Measurements from ENCODE around the gene ZNF438. TPM values are rescaled to one million over a fixed set of nuclear protein-coding genes. Genes with fewer than 3 reads are reported as not detected.

ZNF438 gene
- total and polyA plus RNA-seq, 10 of the 15 experiments (the other 5 are each of a cell fraction or from before 2014, with no cell fraction given), result 0.93 to 5.2 (median 1.9) TPM

GRCh38 chr10:30990351-30990750 lies 41.3 kb downstream of the ZNF438 start:
- H3K27ac ChIP-seq (ENCODE audit: control insufficient read depth, insufficient read depth), result no peak overlapping the region
- SMC1A ChIA-PET (ENCODE audit: uncharacterized antibody, unreplicated experiment), result interaction anchor here (1.3 kb wide), 1 partner anchor 15 kb away, joined by 3 read pairs; no protein-coding TSS in a partner anchor
- no peak overlapping the region for H3K4me3 ChIP-seq
- no peak overlapping the region for H3K4me2 ChIP-seq (ENCODE audit: control insufficient read depth, insufficient read depth)
- CTCF ChIA-PET, result interaction anchor here (0.6 kb wide), 1 partner anchor 103 kb away, joined by 3 read pairs; no protein-coding TSS in a partner anchor
- in situ Hi-C loops (cut with MboI) (no loop called here), intact Hi-C loops (cut with micrococcal nuclease; ENCODE audit: unreplicated experiment) (no loop called here)
- no peaks in the 10 kb centered on the region for H3K27me3 ChIP-seq (replicated peaks in 1 of 2; ENCODE audit: control insufficient read depth in 2 of 2, insufficient read depth in 2 of 2, low read length in 1 of 2)
- no peaks in the 10 kb centered on the region for H4K20me1 ChIP-seq (ENCODE audit: control insufficient read depth, insufficient read depth)
- TF ChIP-seq HCFC1 (IDR thresholded peaks at IDR 0.05; ENCODE audit: low read length) (no peak), PAX8 (IDR thresholded peaks at IDR 0.05) (no peak), CHD2 (IDR thresholded peaks at IDR 0.05; ENCODE audit: borderline replicate concordance, low read depth, low read length) (no peak), RELA (IDR thresholded peaks at IDR 0.05; ENCODE audit: borderline replicate concordance, partially characterized antibody) (no peak), ZNF384 (IDR thresholded peaks at IDR 0.05; ENCODE audit: borderline replicate concordance, low read depth, low read length) (no peak)
- 53% methylated on average over 2 of the region's 2 CpGs for WGBS (ENCODE audit: insufficient coverage, insufficient replicate concordance, low lambda C conversion rate, missing lambda C conversion rate)
- no peak for ATAC-seq
- peaks cover 0 to 4% of the 10 kb centered on the region in 2 experiments; a peak in 1 of 4 replicates for H3K36me3 ChIP-seq (ENCODE audit: control insufficient read depth in 2 of 2, insufficient read depth in 2 of 2, low read length in 1 of 2)
- RAD21 ChIA-PET (ENCODE audit: unreplicated experiment), result no interaction called here
- POLR2A ChIA-PET, result no interaction called here
- no peak overlapping the region for H3K9ac ChIP-seq (ENCODE audit: control insufficient read depth, insufficient read depth, low read length)
- no peak for FAIRE-seq
- peaks cover 5% of the 10 kb centered on the region for H3K9me3 ChIP-seq (replicated peaks; ENCODE audit: control insufficient read depth, insufficient read depth, low read length)
- no peaks in the 10 kb centered on the region for H3K79me2 ChIP-seq (ENCODE audit: control insufficient read depth, insufficient read depth, low read length)
- no peaks in the 10 kb centered on the region for H3K4me1 ChIP-seq (ENCODE audit: control insufficient read depth, insufficient read depth, low read length)
- no TSS peak for BruUV-seq (replicated peaks)
- DNase-seq (ENCODE audit: low read depth, low spot score), result no peak
- no peak overlapping the region for H2AFZ ChIP-seq (ENCODE audit: control insufficient read depth, low read depth, low read length)

GRCh38 chr10:30988831-30989435 lies 42.7 kb downstream of the ZNF438 start:
- H3K9ac ChIP-seq (ENCODE audit: control insufficient read depth, insufficient read depth, low read length), result no peak overlapping the region
- no peaks in the 10 kb centered on the region for H3K79me2 ChIP-seq (ENCODE audit: control insufficient read depth, insufficient read depth, low read length)
- intact Hi-C loops (cut with micrococcal nuclease; ENCODE audit: unreplicated experiment), result no loop called here
- RAD21 ChIA-PET (ENCODE audit: unreplicated experiment), result no interaction called here
- H3K4me2 ChIP-seq (ENCODE audit: control insufficient read depth, insufficient read depth), result no peak overlapping the region
- H3K4me3 ChIP-seq, result no peak overlapping the region
- CTCF ChIA-PET, result interaction anchor here (0.6 to 1.4 kb wide), 2 partner anchors 9 to 149 kb away, joined by 3 to 6 read pairs; no protein-coding TSS in a partner anchor
- TF ChIP-seq BACH1 (IDR thresholded peaks at IDR 0.05; ENCODE audit: borderline replicate concordance) (no peak), FOS (IDR thresholded peaks at IDR 0.05; ENCODE audit: borderline replicate concordance, extremely low read depth, insufficient read length) (no peak), ZZZ3 (IDR thresholded peaks at IDR 0.05; ENCODE audit: control insufficient read depth, insufficient read length, low read depth) (no peak), TCF12 (IDR thresholded peaks at IDR 0.05; ENCODE audit: low read depth, low read length) (no peak)
- BruUV-seq (replicated peaks), result no TSS peak
- no peaks in the 10 kb centered on the region for H3K36me3 ChIP-seq (ENCODE audit: control insufficient read depth in 2 of 2, insufficient read depth in 2 of 2, low read length in 1 of 2)
- WGBS (ENCODE audit: insufficient coverage, insufficient replicate concordance, low lambda C conversion rate, missing lambda C conversion rate), result 63% methylated on average over 1 of the region's 1 CpG
- no peak for FAIRE-seq
- no peak overlapping the region for H2AFZ ChIP-seq (ENCODE audit: control insufficient read depth, low read depth, low read length)
- H4K20me1 ChIP-seq (ENCODE audit: control insufficient read depth, insufficient read depth), result no peaks in the 10 kb centered on the region
- no peak overlapping the region for H3K27ac ChIP-seq (ENCODE audit: control insufficient read depth, insufficient read depth)
- H3K4me1 ChIP-seq (ENCODE audit: control insufficient read depth, insufficient read depth, low read length), result no peaks in the 10 kb centered on the region
- DNase-seq (ENCODE audit: low read depth, low spot score), result no peak
- H3K9me3 ChIP-seq (replicated peaks; ENCODE audit: control insufficient read depth, insufficient read depth, low read length), result peaks cover 3% of the 10 kb centered on the region; the same call in 2 of the 3 replicates
- in situ Hi-C loops (cut with MboI), result no loop called here
- SMC1A ChIA-PET (ENCODE audit: uncharacterized antibody, unreplicated experiment), result interaction anchor here (0.9 to 1.6 kb wide), 8 partner anchors 8 to 110 kb away, joined by 3 to 5 read pairs (median 3); no protein-coding TSS in a partner anchor
- POLR2A ChIA-PET, result interaction anchor here (0.6 to 0.8 kb wide), 2 partner anchors 10 to 75 kb away, joined by 3 read pairs; no protein-coding TSS in a partner anchor
- H3K27me3 ChIP-seq (replicated peaks in 1 of 2; ENCODE audit: control insufficient read depth in 2 of 2, insufficient read depth in 2 of 2, low read length in 1 of 2), result no peaks in the 10 kb centered on the region
- no peak for ATAC-seq
